NCI-H82 (cell line): ENCODE data around the gene SMARCE1.

Experiments
- DNase-seq: peaks from one replicate; lab custom pipeline; 2025; lab: John Stamatoyannopoulos, UW

Gene SMARCE1

GRCh38 chr17:40645943-40646342 lies 1.7 kb downstream of the SMARCE1 start:
- DNase-seq: no peak

- no peak for DNase-seq
Observed at GRCh38 chr17:40645291-40645690, 2.3 kb downstream of the SMARCE1 start.

DNA sequence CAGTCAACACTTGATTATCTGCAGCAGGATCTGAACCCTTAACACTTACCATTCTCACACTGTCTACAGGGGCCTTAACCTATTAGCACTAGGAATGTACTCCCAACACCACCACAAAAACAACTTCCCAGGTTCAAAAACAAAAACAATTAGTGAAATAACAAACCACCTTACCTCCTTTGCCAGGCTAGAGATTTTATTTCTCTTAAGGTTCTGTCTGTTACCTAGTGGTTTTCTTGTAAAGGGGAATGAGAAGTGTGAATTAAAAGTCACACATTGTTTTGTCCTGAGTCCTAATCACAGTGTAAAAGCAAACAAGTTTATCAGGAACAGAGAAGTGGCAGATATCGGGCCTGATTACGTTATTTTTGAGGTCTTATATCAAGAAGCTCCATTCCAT lies 9.7 kb downstream of the SMARCE1 start:
- no peak for DNase-seq

DNA sequence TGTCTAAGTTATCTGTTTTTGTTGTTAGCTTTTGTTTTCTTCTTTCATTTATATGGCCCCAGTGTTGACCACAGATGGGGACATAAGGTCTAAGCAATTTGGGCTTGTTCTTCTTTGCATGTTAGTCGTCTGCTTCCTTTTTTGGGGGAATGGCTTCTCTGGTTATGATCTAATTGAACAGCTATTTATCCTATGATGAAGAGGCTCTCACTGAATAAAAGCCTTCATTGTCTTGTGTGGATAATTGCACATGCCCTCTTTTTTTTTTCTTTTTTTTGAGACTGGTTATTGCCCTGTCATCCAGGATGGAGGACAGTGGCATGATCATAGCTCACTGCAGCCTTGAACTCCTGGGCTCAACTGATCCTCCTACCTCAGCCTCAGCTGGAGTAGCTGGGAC lies 13.7 kb downstream of the SMARCE1 start:
- DNase-seq: no peak

DNA sequence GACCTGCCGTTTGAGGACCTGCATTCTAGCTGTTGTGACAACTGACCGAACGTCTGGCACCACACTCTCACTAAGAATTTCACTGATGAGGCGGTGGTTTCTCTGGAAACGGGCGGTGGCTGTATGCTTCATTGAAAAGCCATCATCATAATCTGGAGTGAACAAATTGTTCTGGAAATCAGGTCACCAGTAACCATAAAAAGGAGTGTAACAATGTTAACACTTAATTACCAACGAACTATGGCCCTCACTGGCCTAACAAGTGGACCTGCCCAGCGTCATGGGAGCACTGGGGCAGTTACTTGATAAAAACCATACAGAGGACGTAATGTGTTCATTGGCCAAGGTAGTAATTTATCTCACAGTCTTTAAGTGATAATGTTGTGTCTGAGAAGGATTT lies 15.4 kb downstream of the SMARCE1 start:
- no peak for DNase-seq

GRCh38 chr17:40629842-40630241 lies 17.8 kb downstream of the SMARCE1 start:
- no peak for DNase-seq

GRCh38 chr17:40625311-40625710 lies 22.3 kb downstream of the SMARCE1 start:
- no peak for DNase-seq

DNA sequence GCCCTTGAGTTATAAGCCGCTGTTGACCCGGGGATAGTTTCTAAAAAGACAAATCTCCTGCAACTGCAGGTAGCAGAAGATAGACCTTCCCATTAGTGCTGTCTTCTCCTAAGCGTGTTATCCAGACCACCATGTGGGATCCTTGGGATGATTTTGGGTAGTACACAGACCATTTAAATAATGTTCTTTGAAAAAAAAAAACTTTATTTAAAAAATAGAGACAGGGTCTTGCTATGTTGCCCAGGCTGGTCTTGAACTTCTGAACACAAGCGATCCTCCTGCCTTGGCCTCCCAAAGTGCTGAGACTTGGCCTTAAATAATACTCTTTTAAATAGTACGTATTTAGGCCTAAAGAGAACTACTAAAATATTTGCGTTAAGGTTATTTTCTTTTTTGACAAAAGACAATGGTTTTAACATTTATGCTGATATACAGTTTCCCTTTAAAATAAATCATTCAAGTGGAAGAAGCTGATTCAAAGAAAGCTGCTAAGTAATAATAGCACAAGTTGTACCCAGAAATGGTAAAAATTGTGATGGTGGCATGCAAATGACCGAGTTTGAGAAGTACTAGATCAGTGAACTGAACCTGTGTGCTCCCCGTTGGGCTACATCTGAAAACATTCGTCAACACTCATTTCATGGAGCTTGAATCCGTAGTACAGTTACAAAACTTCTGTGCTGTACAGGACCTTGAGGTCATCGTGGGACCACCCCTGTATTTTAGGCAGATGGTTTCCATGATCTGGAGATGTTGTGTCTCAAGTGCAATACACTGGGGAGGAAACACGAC lies 24.0 kb downstream of the SMARCE1 start:
- no peak for DNase-seq

GRCh38 chr17:40622509-40622928 lies 25.1 kb downstream of the SMARCE1 start:
- no peak for DNase-seq

- no peak for DNase-seq
Observed at GRCh38 chr17:40621578-40621977, 26.0 kb downstream of the SMARCE1 start.

DNA sequence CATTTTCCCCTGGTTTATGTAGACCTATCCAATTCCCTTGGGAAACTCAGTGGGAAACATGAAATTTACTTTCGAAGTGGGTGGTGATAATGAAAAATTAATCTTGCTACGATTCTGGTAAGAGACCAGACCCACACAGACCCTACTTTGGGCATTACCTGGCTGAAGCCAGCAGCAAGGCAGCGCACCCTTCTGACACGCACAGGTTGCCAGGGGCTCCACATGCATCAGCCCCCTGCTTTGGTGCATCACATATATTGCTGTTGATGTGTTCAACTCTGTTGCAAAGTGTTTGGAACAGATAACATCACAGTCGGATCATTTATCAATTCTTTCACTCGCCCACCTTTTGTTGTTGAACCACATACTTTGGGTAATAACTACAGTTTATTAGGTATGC lies 26.6 kb downstream of the SMARCE1 start:
- no peak for DNase-seq

GRCh38 chr17:40618754-40619625 lies 28.6 kb downstream of the SMARCE1 start:
- DNase-seq: no peak

DNA sequence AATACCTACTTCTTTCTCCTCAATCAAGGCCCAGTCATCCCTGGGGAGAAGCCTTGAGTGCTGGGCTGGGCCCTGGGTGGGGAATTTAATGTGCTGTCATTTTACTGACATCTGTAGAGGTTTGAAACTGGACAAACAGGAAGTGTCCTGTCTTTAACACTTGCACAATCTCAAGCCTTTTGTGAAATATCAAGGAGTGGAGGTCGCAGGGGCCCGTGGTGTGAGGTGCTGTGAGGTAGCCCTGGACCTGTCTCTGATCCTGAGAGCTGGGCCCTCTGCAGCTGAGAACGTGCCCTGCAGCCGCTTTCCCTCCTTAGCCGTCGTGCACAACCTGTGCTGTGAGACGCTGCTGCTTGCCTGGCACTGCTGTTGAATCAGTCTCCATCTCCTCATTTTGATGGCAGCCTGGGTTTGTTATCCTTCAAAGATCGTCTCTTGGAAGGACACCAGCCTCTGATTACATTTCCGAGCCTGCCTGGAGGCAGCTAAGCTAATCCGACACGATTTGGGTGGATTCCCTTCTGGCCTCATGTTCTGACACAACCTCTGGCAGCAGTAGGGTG lies 29.9 kb downstream of the SMARCE1 start:
- peak; percentile 29 for DNase-seq

GRCh38 chr17:40616592-40616991 lies 31.0 kb downstream of the SMARCE1 start:
- DNase-seq: no peak

- DNase-seq: no peak
Observed at GRCh38 chr17:40615841-40616476, 31.7 kb downstream of the SMARCE1 start.

GRCh38 chr17:40615068-40615840 lies 32.4 kb downstream of the SMARCE1 start:
- peak; percentile 58 for DNase-seq

DNA sequence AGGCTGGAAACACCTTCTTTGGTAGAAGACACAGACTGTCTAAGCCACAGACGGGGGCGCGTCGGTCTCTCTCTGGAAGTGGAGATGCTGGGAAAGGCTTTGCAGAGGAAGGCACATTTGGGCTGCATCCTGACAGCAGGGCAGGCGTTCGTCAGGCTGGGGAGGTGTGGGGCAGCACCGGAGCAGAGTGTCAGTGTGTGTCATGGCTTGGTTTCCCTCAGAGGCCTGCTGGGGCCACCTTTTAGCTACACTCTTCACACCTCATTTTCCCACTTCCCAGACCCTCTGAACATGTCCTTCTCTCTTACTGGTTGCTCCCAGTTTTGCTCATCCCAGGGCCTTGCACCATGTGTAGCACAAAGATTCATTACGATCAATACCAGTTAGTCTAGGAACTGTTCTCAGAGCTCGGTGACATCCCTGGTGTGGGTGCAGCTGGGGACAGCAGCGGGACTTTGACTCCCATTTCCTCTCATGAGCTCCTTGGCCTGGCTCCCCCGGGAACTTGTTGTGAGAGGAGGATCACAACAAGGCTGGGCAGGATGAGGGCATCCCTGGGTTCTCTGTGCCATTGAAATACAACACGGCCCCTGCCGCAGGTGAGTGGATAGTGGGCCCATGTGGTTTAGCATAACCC lies 33.1 kb downstream of the SMARCE1 start:
- DNase-seq: no peak

GRCh38 chr17:40613467-40614154 lies 34.0 kb downstream of the SMARCE1 start:
- no peak for DNase-seq

GRCh38 chr17:40612599-40613244 lies 34.9 kb downstream of the SMARCE1 start:
- no peak for DNase-seq
